SK-N-SH (cell line): ENCODE results near the gene CES3. TPM values are rescaled to one million over a fixed set of nuclear protein-coding genes. Genes with fewer than 3 reads are reported as not detected.

Experiments used
- CTCF ChIA-PET: fragments of 300-600, 350-600 bp; formaldehyde crosslinking; extraction: SDS; loops from one replicate; lab custom pipeline; 2021; lab: Yijun Ruan, JAX
- POLR2A ChIA-PET: fragments of 350-600 bp; sonication (Branson Sonifier 250); formaldehyde crosslinking; extraction: SDS; loops from one replicate; lab custom pipeline; 2020; ENCODE audit warnings: antibody characterized with exemption, inconsistent platforms; lab: Yijun Ruan, JAX
- DNase-seq: peaks from one replicate; pipeline ENCODE4 v3.0.0; 2012
- H2AFZ ChIP-seq: fragments of 200-600 bp; sonication (generic); 2 replicates; pipeline ENCODE4 v1.8.1; 2016; ENCODE audit warnings: antibody characterized with exemption, mild to moderate bottlenecking, low read depth
- H3F3A ChIP-seq: fragments of 200-600 bp; sonication (generic); replicated peaks from 2 replicates; pipeline ENCODE3; 2016; ENCODE audit warnings: antibody characterized with exemption, mild to moderate bottlenecking; ENCODE audit not compliant: insufficient read depth
- H3K27ac ChIP-seq, 2 experiments: fragments of 200-500 bp in 1 of 2; fragments of 200-600 bp in 1 of 2; sonication (Bioruptor generic) in 1 of 2; sonication (generic), shearing (Covaris generic) in 1 of 2; 2 replicates each; pipeline versions ENCODE4 v1.5.1 to v1.6.1; 2014 to 2016; ENCODE audit warnings: low read depth in 2 of 2, inconsistent platforms in 1 of 2, low read length in 1 of 2, mild to moderate bottlenecking in 1 of 2, mixed read lengths in 1 of 2
- H3K27me3 ChIP-seq: fragments of 200-600 bp; sonication (generic), shearing (Covaris generic); 2 replicates; pipeline ENCODE4 v1.6.1; 2016; ENCODE audit warnings: mixed run types; ENCODE audit not compliant: insufficient read depth
- H3K36me3 ChIP-seq, 2 experiments: fragments of 200-500 bp in 1 of 2; fragments of 200-600 bp in 1 of 2; sonication (Bioruptor generic) in 1 of 2; sonication (generic) in 1 of 2; replicated peaks in 1 of 2; 2 replicates each; pipeline versions ENCODE3 to v1.5.1; 2014 to 2016; ENCODE audit warnings: low read length in 1 of 2, mild to moderate bottlenecking in 1 of 2; ENCODE audit not compliant: insufficient read depth in 2 of 2, control insufficient read depth in 1 of 2
- H3K4me1 ChIP-seq, 2 experiments: fragments of 200-500 bp in 1 of 2; fragments of 200-600 bp in 1 of 2; sonication (Bioruptor generic) in 1 of 2; sonication (generic), shearing (Covaris generic) in 1 of 2; 2 replicates each; pipeline versions ENCODE4 v1.5.1 to v1.6.1; 2014 to 2016; ENCODE audit warnings: low read depth in 1 of 2, low read length in 1 of 2, mixed run types in 1 of 2; ENCODE audit not compliant: insufficient read depth in 2 of 2, control insufficient read depth in 1 of 2
- H3K4me2 ChIP-seq: fragments of 200-600 bp; sonication (generic), shearing (Covaris generic); 2 replicates; pipeline ENCODE4 v1.6.1; 2017; ENCODE audit warnings: mixed run types
- H3K4me3 ChIP-seq, 2 experiments: fragments of 200-500 bp in 1 of 2; fragments of 200-600 bp in 1 of 2; sonication (Bioruptor generic) in 1 of 2; sonication (generic), shearing (Covaris generic) in 1 of 2; 2 replicates each; pipeline versions ENCODE4 v1.5.1 to v1.8.1; 2014 to 2016; ENCODE audit warnings: low read depth in 2 of 2, inconsistent platforms in 1 of 2, low read length in 1 of 2, mild to moderate bottlenecking in 1 of 2, mixed read lengths in 1 of 2, moderate library complexity in 1 of 2
- H3K79me2 ChIP-seq: fragments of 200-600 bp; sonication (generic); 2 replicates; pipeline ENCODE4 v1.8.1; 2017; ENCODE audit warnings: mild to moderate bottlenecking; ENCODE audit not compliant: insufficient read depth
- H3K9ac ChIP-seq: fragments of 200-600 bp; sonication (generic); 2 replicates; pipeline ENCODE4 v1.6.1; 2017; ENCODE audit warnings: mixed run types
- H3K9me2 ChIP-seq: fragments of 200-600 bp; sonication (generic); 2 replicates; pipeline ENCODE4 v1.6.1; 2017; ENCODE audit warnings: mixed run types
- H3K9me3 ChIP-seq: fragments of 200-600 bp; sonication (generic); 2 replicates; pipeline ENCODE4 v1.6.1; 2017; ENCODE audit warnings: mixed run types, mild to moderate bottlenecking, moderate library complexity
- H4K20me1 ChIP-seq: fragments of 200-600 bp; sonication (generic); 2 replicates; pipeline ENCODE4 v1.6.1; 2017; ENCODE audit warnings: mild to moderate bottlenecking, mixed run types; ENCODE audit not compliant: insufficient read depth
- CHD2 ChIP-seq: fragments of 150-350 bp; IDR thresholded peaks from 2 replicates; pipeline ENCODE4 v1.6.1; 2018; ENCODE audit warnings: low read length; ENCODE audit not compliant: partially characterized antibody
- CTCF ChIP-seq: fragments of 200-600 bp; sonication (generic); IDR thresholded peaks from 2 replicates; pipeline ENCODE4 v1.6.1; 2017; ENCODE audit warnings: antibody characterized with exemption, mild to moderate bottlenecking, moderate library complexity
- ELF1 ChIP-seq: IDR thresholded peaks from 2 replicates; pipeline ENCODE4 v1.4.0; 2012
- FOXJ3 ChIP-seq: sonication (generic); formaldehyde crosslinking; IDR thresholded peaks from 2 replicates; pipeline ENCODE4 v1.5.1; 2020; ENCODE audit warnings: mild to moderate bottlenecking, missing genetic modification reagents
- FOXM1 ChIP-seq: IDR thresholded peaks from 2 replicates; pipeline ENCODE4 v1.4.0; 2012; ENCODE audit warnings: low read depth, mild to moderate bottlenecking
- GABPA ChIP-seq: IDR thresholded peaks from 2 replicates; pipeline ENCODE4 v1.4.0; 2012; ENCODE audit warnings: low read depth, mild to moderate bottlenecking
- MAX ChIP-seq: IDR thresholded peaks from 2 replicates; pipeline ENCODE4 v1.4.0; 2012; ENCODE audit warnings: low read depth
- MEF2A ChIP-seq: IDR thresholded peaks from 2 replicates; pipeline ENCODE4 v1.4.0; 2012; ENCODE audit warnings: low read depth, borderline replicate concordance
- MXI1 ChIP-seq: IDR thresholded peaks from 2 replicates; pipeline ENCODE4 v1.6.1; 2012; ENCODE audit warnings: mild to moderate bottlenecking, low read depth, low read length, improper control_type of control experiment
- POLR2AphosphoS5 ChIP-seq: IDR thresholded peaks from 2 replicates; pipeline ENCODE4 v1.6.1; 2012; ENCODE audit warnings: low read depth, low read length
- RCOR1 ChIP-seq: fragments of 150-350 bp; IDR thresholded peaks from 2 replicates; pipeline ENCODE4 v1.6.1; 2017; ENCODE audit warnings: antibody characterized with exemption, low read length
- RXRA ChIP-seq: IDR thresholded peaks from 2 replicates; pipeline ENCODE4 v1.4.0; 2012; ENCODE audit warnings: low read depth, mild to moderate bottlenecking, borderline replicate concordance
- SIN3A ChIP-seq: IDR thresholded peaks from 2 replicates; pipeline ENCODE4 v1.6.1; 2012; ENCODE audit warnings: low read depth, mild to moderate bottlenecking, low read length, moderate library complexity, borderline replicate concordance
- SMC3 ChIP-seq: IDR thresholded peaks from 2 replicates; pipeline ENCODE4 v1.6.1; 2012; ENCODE audit warnings: low read depth, low read length, improper control_type of control experiment
- TAF1 ChIP-seq: IDR thresholded peaks from 2 replicates; pipeline ENCODE4 v1.6.1; 2012; ENCODE audit warnings: low read depth, mild to moderate bottlenecking, low read length, moderate library complexity, borderline replicate concordance
- TEAD4 ChIP-seq: IDR thresholded peaks from 2 replicates; pipeline ENCODE4 v1.4.0; 2012; ENCODE audit warnings: mild to moderate bottlenecking, borderline replicate concordance; ENCODE audit not compliant: insufficient read depth
- USF1 ChIP-seq: IDR thresholded peaks from 2 replicates; pipeline ENCODE4 v1.4.0; 2012; ENCODE audit warnings: low read depth, borderline replicate concordance
- USF2 ChIP-seq: fragments of 150-350 bp; IDR thresholded peaks from 2 replicates; pipeline ENCODE4 v1.6.1; 2017; ENCODE audit warnings: antibody characterized with exemption, low read length, low read depth, borderline replicate concordance
- YY1 ChIP-seq: IDR thresholded peaks from 2 replicates; pipeline ENCODE4 v1.4.0; 2012; ENCODE audit warnings: low read depth, mild to moderate bottlenecking
- WGBS: methylation state at CpG from one replicate; pipeline ENCODE4 v1.1.6; 2017; ENCODE audit warnings: low lambda C conversion rate; 5-methylcytosine and 5-hydroxymethylcytosine counted together
- polyA plus RNA-seq, 3 experiments: library from polyadenylated mRNA; depleted of rRNA; stranded (reverse); fragments of >200 nt; gene quantifications; 2 replicates each; pipeline ENCODE4 v1.2.3, GENCODE V29; 2012

Gene CES3
- polyA plus RNA-seq, 1 of the 3 experiments (the other 2 are of a cell fraction): 1.4 TPM

- Histone ChIP-seq H3K36me3 (no peaks in the 10 kb centered on the region), H3K9me2 (no peaks in the 10 kb centered on the region), H4K20me1 (no peaks in the 10 kb centered on the region), H2AFZ (no peak within 1 kb of the TSS), H3K79me2 (no peaks in the 10 kb centered on the region), H3K4me1 (no peaks in the 10 kb centered on the region), H3K4me3 (no peak within 1 kb of the TSS), H3K27me3 (no peaks in the 10 kb centered on the region)
- no peak for DNase-seq
- TF ChIP-seq MXI1 (no peak), ELF1 (no peak), GABPA (no peak), CTCF (no peak), RCOR1 (no peak), FOXM1 (no peak), TAF1 (no peak), USF2 (no peak), FOXJ3 (CRISPR knock-in tag) (no peak), MAX (no peak), USF1 (no peak)
- TF ChIP-seq, all 33 proteins: peak for 0
- Histone ChIP-seq H3K27ac (no peak within 1 kb of the TSS), H3K9me3 (no peaks in the 10 kb centered on the region), H3K9ac (no peak within 1 kb of the TSS), H3F3A (no peaks in the 10 kb centered on the region), H3K4me2 (no peak within 1 kb of the TSS)
- ChIA-PET CTCF (interaction anchor here (1.3 to 2.9 kb wide), 4 partner anchors 10 to 171 kb away, joined by 3 to 12 read pairs (median 6); partner anchors contain the start of genes FBXL8 and TRADD), POLR2A (no interaction called here)
- WGBS: 90% methylated on average over 11 of the region's 11 CpGs
Measured at GRCh38 chr16:66988197-66988788, 27.2 kb downstream of the CES3 start, which contains the start of gene CES4A. Gene CES4A (plus strand): TSS chr16:66988589. CDS start chr16:66988773, 184 bp downstream.

GRCh38 chr16:66991545-66992077 lies 30.5 kb downstream of the CES3 start:
- Histone ChIP-seq H3K4me2 (no peak overlapping the region), H3K79me2 (no peaks in the 10 kb centered on the region)
- WGBS: 63% methylated on average over 2 of the region's 2 CpGs
- TF ChIP-seq USF2: no peak
- TF ChIP-seq GABPA: no peak
- no peak for TF ChIP-seq MAX
- no peak for TF ChIP-seq FOXJ3 (CRISPR knock-in tag)
- TF ChIP-seq SIN3A: no peak
- TF ChIP-seq SMC3: no peak
- no peak for TF ChIP-seq MEF2A
- no peak for TF ChIP-seq RXRA
- no peak for TF ChIP-seq CHD2
- no peak for TF ChIP-seq YY1
- TF ChIP-seq POLR2AphosphoS5: no peak
- TF ChIP-seq TEAD4: no peak

More at GRCh38 chr16:66991545-66992077, 30.5 kb downstream of the CES3 start:
- Histone ChIP-seq H3K4me3 (no peak overlapping the region), H3K9me3 (no peaks in the 10 kb centered on the region), H3K27ac (no peak overlapping the region), H3F3A (no peaks in the 10 kb centered on the region), H3K9me2 (no peaks in the 10 kb centered on the region), H2AFZ (no peak overlapping the region), H3K4me1 (no peaks in the 10 kb centered on the region), H3K36me3 (no peaks in the 10 kb centered on the region), H4K20me1 (no peaks in the 10 kb centered on the region), H3K9ac (no peak overlapping the region), H3K27me3 (no peaks in the 10 kb centered on the region)
- ChIA-PET POLR2A (interaction anchor here (0.6 kb wide), 1 partner anchor 1054 kb away, joined by 6 read pairs; no protein-coding TSS in a partner anchor), CTCF (interaction anchor here (0.8 to 3.9 kb wide), 8 partner anchors 13 to 193 kb away, joined by 3 to 20 read pairs (median 4); no protein-coding TSS in a partner anchor)
- no peak for DNase-seq
